ENCODE data around the gene TMPRSS11E.
"Not testable (repeated sequence)": the region's sequence is repeated elsewhere in the genome, so short reads cannot be mapped to it uniquely, and the experiment has no call there.

Gene TMPRSS11E

GRCh38 chr4:68462691-68463090 is 15.4 kb downstream of the TMPRSS11E start:
- DNase-seq, result no peak

GRCh38 chr4:68463796-68464195 is 16.5 kb downstream of the TMPRSS11E start:
- DNase-seq, result no peak

- DNase-seq, result no peak
These were observed 17.8 kb downstream of the TMPRSS11E start for GRCh38 chr4:68465058-68465457.

- DNase-seq, result no peak
These were observed 18.9 kb downstream of the TMPRSS11E start for GRCh38 chr4:68466185-68466584.

GRCh38 chr4:68466751-68467150 is 19.5 kb downstream of the TMPRSS11E start:
- no peak for DNase-seq

GRCh38 chr4:68469482-68469881 is 22.2 kb downstream of the TMPRSS11E start:
- no peak for DNase-seq

GRCh38 chr4:68476191-68476590 is 28.9 kb downstream of the TMPRSS11E start:
- DNase-seq, result no peak

- DNase-seq, result no peak
These were observed 42.1 kb downstream of the TMPRSS11E start for GRCh38 chr4:68489338-68489737.

GRCh38 chr4:68490826-68491457 is 43.7 kb downstream of the TMPRSS11E start:
- no peak for DNase-seq

- DNase-seq, result no peak
These were observed 47.4 kb downstream of the TMPRSS11E start for GRCh38 chr4:68494688-68495087.

GRCh38 chr4:68498413-68499007 is 51.2 kb downstream of the TMPRSS11E start:
- DNase-seq, result peak; percentile 75

GRCh38 chr4:68499021-68499420 is 51.8 kb downstream of the TMPRSS11E start:
- no peak for DNase-seq

- DNase-seq, result not testable (repeated sequence)
These were observed 56.2 kb downstream of the TMPRSS11E start for GRCh38 chr4:68503462-68503861.

GRCh38 chr4:68504836-68505235 is 57.6 kb downstream of the TMPRSS11E start:
- DNase-seq, result peak; percentile 38

- not testable (repeated sequence) for DNase-seq
These were observed 58.2 kb downstream of the TMPRSS11E start for GRCh38 chr4:68505452-68505851.

- DNase-seq, result no peak
These were observed 71.6 kb downstream of the TMPRSS11E start for GRCh38 chr4:68518889-68519288.

GRCh38 chr4:68520985-68521384 is 73.7 kb downstream of the TMPRSS11E start:
- no peak for DNase-seq

- not testable (repeated sequence) for DNase-seq
These were observed 75.0 kb downstream of the TMPRSS11E start for GRCh38 chr4:68522232-68522631.

- no peak for DNase-seq
These were observed 88.7 kb downstream of the TMPRSS11E start for GRCh38 chr4:68535974-68536373.

- DNase-seq, result no peak
These were observed 89.1 kb downstream of the TMPRSS11E start for GRCh38 chr4:68536375-68536774.

GRCh38 chr4:68542742-68543141 is 95.5 kb downstream of the TMPRSS11E start:
- DNase-seq, result not testable (repeated sequence)

All from CD4-positive, alpha-beta T cell treated with Interleukin-4 for 4 hours (primary cell).